Thyroid gland (tissue), 4 donors: ENCODE measurements around the gene C17orf100. TPM values are rescaled to one million over a fixed set of nuclear protein-coding genes. Genes with fewer than 3 reads are reported as not detected.

ENCODE experiments used
- DNase-seq, 2 donors: peaks; one replicate each; pipeline ENCODE4 v3.0.0-alpha.2; 2019
- H3K27ac ChIP-seq, 3 donors: fragments of 200-600 bp; sonication (generic); 1 replicate in 2 of 3; 2 replicates in 1 of 3; pipeline ENCODE4 v1.5.1; 2016 to 2019; ENCODE audit warnings: mild to moderate bottlenecking in 1 of 3, moderate library complexity in 1 of 3
- H3K27me3 ChIP-seq: fragments of 200-600 bp; sonication (generic); one replicate; pipeline ENCODE4 v1.5.1; 2019
- H3K36me3 ChIP-seq, 2 donors: fragments of 200-600 bp; sonication (generic); one replicate each; pipeline ENCODE4 v1.5.1; 2016 to 2019
- H3K4me1 ChIP-seq, 2 donors: fragments of 200-600 bp; sonication (generic); one replicate each; pipeline ENCODE4 v1.5.1; 2017 to 2019
- H3K4me3 ChIP-seq, 3 donors: fragments of 200-600 bp; sonication (generic); replicated peaks in 1 of 3; 1 replicate in 2 of 3; 2 replicates in 1 of 3; pipeline ENCODE4 v1.5.1; 2016; ENCODE audit warnings: mild to moderate bottlenecking in 1 of 3
- H3K9me3 ChIP-seq: fragments of 200-600 bp; sonication (generic); one replicate; pipeline ENCODE4 v1.5.1; 2017
- POLR2A ChIP-seq, 2 donors: fragments of 450-650 bp; IDR thresholded peaks; one replicate each; pipeline ENCODE4 v1.6.1; 2017; ENCODE audit warnings: antibody characterized with exemption in 2 of 2, mild to moderate bottlenecking in 2 of 2, moderate library complexity in 1 of 2
- WGBS, 2 donors: methylation state at CpG; one replicate each; pipeline ENCODE4 v1.1.5; 2017; 5-methylcytosine and 5-hydroxymethylcytosine counted together
- intact Hi-C: fragments of 100-400 bp; cut with DNase I; formaldehyde crosslinking; loops from one replicate; pipeline ENCODE4 v1.15.1; 2023
- microRNA-seq: library from miRNA; unstranded; fragments of <30 nt; microRNA quantifications from one replicate; pipeline ENCODE4, GENCODE V29; 2016
- small RNA-seq: library from RNA; depleted of rRNA; stranded (forward); fragments of <200 nt; gene quantifications from one replicate; pipeline ENCODE3, GENCODE V24; 2016
- total RNA-seq, 4 donors: library from RNA; depleted of rRNA; stranded (reverse); fragments of >200 nt; gene quantifications; one replicate each; pipeline ENCODE4 v1.2.3, GENCODE V29; 2016
- TF ChIP-seq, protein P1 (sequence below), 6 experiments: fragments of 200-600 bp in 3 of 6; fragments of 450-650 bp in 3 of 6; sonication (generic) in 3 of 6; IDR thresholded peaks; one replicate each; pipeline ENCODE4 v1.5.1; 2016 to 2019; ENCODE audit warnings: antibody characterized with exemption in 6 of 6, mild to moderate bottlenecking in 2 of 6, inconsistent platforms in 1 of 6, moderate library complexity in 1 of 6

Gene C17orf100
- total RNA-seq, 4 donors from 2014 or later, result 0.67 to 2.7 (median 2.0) TPM

DNA sequence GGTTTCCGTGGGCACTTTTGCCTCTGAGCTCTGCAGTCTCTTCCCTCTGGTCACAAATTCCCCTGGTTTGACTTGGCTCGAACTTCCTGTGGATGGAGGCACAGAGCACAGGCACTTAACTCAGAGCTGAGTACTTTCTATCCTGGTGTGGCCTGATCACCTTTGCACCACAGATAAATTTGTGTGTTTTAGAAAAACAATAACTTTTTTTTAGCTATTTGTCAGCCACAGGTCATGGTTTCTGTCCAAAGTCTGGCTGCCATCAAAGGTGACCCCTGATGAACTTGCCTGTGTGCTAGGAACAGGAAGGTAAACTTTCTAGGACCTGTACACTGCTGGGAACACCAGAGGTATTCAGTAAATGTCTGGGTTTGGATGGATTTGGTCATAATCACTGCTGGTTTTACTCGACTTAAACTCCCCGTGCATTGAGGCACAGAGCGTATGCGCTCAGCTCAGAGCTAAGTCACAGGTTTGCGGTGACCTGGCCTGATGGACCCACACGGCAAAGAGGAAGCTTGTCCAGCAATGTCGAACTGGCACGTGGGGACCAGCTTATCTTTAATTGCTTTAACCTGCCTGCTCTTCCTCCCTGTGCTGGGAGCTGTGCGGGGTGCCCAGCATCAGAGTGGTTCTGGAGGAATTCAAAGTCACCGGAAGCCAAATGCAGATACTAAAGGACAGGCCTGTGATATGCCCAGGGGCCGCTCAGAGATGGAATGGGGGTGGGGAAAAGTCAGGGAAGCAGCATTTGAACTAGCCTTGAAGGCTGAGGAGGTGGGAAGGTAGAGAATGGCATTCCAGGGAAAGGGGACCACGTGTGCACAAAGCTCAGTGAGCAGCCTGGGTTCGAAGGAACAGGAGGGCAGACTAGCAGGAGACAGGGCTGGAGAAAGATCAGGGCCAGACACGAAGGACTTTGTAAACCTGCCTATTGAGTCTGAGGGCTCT is 48.7 kb downstream of the C17orf100 start:
- no peak for TF ChIP-seq POLR2A (IDR thresholded peaks at IDR 0.05)
- TF ChIP-seq, protein P1, sequence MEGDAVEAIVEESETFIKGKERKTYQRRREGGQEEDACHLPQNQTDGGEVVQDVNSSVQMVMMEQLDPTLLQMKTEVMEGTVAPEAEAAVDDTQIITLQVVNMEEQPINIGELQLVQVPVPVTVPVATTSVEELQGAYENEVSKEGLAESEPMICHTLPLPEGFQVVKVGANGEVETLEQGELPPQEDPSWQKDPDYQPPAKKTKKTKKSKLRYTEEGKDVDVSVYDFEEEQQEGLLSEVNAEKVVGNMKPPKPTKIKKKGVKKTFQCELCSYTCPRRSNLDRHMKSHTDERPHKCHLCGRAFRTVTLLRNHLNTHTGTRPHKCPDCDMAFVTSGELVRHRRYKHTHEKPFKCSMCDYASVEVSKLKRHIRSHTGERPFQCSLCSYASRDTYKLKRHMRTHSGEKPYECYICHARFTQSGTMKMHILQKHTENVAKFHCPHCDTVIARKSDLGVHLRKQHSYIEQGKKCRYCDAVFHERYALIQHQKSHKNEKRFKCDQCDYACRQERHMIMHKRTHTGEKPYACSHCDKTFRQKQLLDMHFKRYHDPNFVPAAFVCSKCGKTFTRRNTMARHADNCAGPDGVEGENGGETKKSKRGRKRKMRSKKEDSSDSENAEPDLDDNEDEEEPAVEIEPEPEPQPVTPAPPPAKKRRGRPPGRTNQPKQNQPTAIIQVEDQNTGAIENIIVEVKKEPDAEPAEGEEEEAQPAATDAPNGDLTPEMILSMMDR (IDR thresholded peaks at IDR 0.05), result no peak
- WGBS, 2 donors, result 65 to 81% methylated on average over 14 to 16 of the region's 16 CpGs
- Histone ChIP-seq H3K27me3 (no peaks in the 10 kb centered on the region), H3K9me3 (no peaks in the 10 kb centered on the region), H3K27ac (no peak overlapping the region), H3K4me3 (no peak overlapping the region), H3K36me3 (no peaks in the 10 kb centered on the region), H3K4me1 (no peaks in the 10 kb centered on the region)
- intact Hi-C loops, result no loop called here
- no peak for DNase-seq

DNA sequence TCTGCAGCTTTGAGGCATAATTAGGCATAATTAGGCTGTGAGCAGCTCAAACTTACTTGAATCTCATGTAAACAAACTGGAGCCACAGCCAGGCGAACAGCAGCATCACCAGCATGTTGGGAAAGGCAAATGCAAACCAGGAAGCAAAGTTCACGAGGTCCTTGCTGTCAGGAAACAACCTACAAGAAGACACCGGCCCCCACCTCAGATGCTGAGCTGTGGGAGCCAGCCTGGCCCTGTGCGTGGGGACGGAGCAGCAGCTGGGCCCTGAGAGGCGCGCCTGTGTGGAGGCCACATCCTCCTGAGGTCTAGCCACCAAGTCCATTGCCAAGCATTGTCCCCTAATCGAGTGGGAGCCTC is 49.4 kb downstream of the C17orf100 start:
- H3K27ac ChIP-seq, result no peak overlapping the region
- WGBS, 2 donors, result 84 to 85% methylated on average over 5 to 6 of the region's 8 CpGs
- H3K4me3 ChIP-seq, result no peak overlapping the region
- no peaks in the 10 kb centered on the region for H3K36me3 ChIP-seq
- no peaks in the 10 kb centered on the region for H3K4me1 ChIP-seq
- intact Hi-C loops, result no loop called here
- no peaks in the 10 kb centered on the region for H3K27me3 ChIP-seq
- H3K9me3 ChIP-seq, result no peaks in the 10 kb centered on the region
- TF ChIP-seq, protein P1 (IDR thresholded peaks at IDR 0.05), result no peak
- TF ChIP-seq POLR2A (IDR thresholded peaks at IDR 0.05), result no peak
- DNase-seq, result no peak

DNA sequence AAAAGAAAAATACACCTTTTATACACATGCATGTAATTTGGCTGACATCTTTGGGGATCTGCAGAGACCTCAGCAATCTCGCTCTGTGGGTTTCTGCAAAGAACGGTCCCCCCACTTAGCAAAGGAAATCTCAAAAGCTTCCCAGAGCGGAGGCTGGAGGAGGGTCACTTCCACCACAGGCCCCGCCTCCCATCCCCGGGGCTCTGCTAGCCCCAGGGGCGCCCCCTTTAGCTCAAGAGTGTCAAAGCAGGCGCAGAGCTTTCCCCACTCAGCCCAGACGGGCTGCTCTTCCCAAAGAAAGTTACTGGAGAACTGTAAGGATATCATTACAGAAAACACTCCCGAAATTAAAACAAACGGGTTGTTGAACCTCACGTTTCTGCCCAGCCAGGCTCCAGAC is 50.2 kb downstream of the C17orf100 start:
- WGBS, 2 donors, result 15 to 20% methylated on average over 8 to 11 of the region's 11 CpGs
- Histone ChIP-seq H3K27ac (no peak overlapping the region), H3K4me3 (no peak overlapping the region), H3K4me1 (no peaks in the 10 kb centered on the region), H3K36me3 (no peaks in the 10 kb centered on the region), H3K27me3 (no peaks in the 10 kb centered on the region), H3K9me3 (no peaks in the 10 kb centered on the region)
- intact Hi-C loops, result no loop called here
- TF ChIP-seq, protein P1 (IDR thresholded peaks at IDR 0.05), result no peak
- no peak for TF ChIP-seq POLR2A (IDR thresholded peaks at IDR 0.05)
- DNase-seq, result peak; percentile 8 to 15

DNA sequence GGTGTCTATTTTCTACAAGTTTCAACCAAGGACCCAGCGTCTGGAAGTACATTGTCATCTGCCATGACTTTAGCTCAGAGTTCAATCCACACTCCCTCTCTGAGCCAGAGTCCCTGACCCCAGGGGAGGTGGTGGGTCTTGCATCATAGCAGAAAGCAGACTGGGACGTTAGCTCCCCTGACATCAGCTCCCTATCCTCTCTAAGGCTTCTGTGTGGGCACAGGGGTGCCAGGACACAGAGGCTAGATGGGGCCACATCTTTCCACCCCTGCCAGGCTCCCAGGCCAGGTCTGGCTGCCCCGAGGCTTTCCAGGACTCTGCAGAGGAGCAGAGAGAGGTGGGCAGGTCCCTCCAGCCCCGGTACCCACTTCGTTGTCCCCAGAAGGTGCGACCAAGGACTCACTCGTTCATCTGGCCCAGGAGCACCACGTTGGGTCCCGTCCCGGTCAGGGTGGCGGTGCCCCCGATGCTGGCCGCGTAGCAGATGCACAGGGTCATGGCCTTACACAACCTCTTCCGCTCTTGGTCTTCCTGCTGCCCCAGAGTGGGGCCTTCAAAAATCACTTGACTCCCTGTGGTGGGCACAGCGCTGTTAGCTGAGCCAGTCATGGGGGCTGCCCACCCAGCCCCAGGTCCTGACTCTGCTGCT is 51.1 kb downstream of the C17orf100 start:
- intact Hi-C loops, result no loop called here
- 80 to 94% methylated on average over 3 to 16 of the region's 16 CpGs for WGBS, 2 donors
- H3K36me3 ChIP-seq, result no peaks in the 10 kb centered on the region
- no peaks in the 10 kb centered on the region for H3K4me1 ChIP-seq
- no peak overlapping the region for H3K4me3 ChIP-seq
- no peaks in the 10 kb centered on the region for H3K9me3 ChIP-seq
- DNase-seq, result no peak
- H3K27me3 ChIP-seq, result no peaks in the 10 kb centered on the region
- TF ChIP-seq POLR2A (IDR thresholded peaks at IDR 0.05), result no peak
- TF ChIP-seq, protein P1 (IDR thresholded peaks at IDR 0.05), result no peak
- H3K27ac ChIP-seq, result no peak overlapping the region

Small RNA genes within 50 kb of the gene (microRNA-seq; reads per million reads assigned to microRNA genes)
- gene MIR4520-1 (not detected), gene MIR4520-2 (not detected)

Small RNA genes within 50 kb of the gene (small RNA-seq; reads per million reads assigned to genes)
- not detected for gene MIR4520-1

Other genes with a start within 250 kb of the C17orf100 start
- gene AIPL1, start 216.6 kb upstream of the C17orf100 start, total RNA-seq, result not detected
- gene PIMREG, start 207.3 kb upstream of the C17orf100 start, total RNA-seq, result not detected
- gene PITPNM3, start 95.2 kb upstream of the C17orf100 start, total RNA-seq, result 10 to 100 TPM in 1 of 4 donors, 1 to 10 TPM in 3; 4.0 to 10.9 (median 5.6) TPM
- gene KIAA0753, start 11.1 kb upstream of the C17orf100 start, total RNA-seq, result 10 to 100 TPM; 20.8 to 46.7 (median 25.6) TPM
- gene TXNDC17, start 10.7 kb upstream of the C17orf100 start, total RNA-seq, result 100 to 1,000 TPM in 2 of 4 donors, 10 to 100 TPM in 2; 70.4 to 149 (median 95.9) TPM
- 10 to 100 TPM in 2 of 4 donors, 1 to 10 TPM in 2; 5.3 to 13.7 (median 10.4) TPM for gene MED31, start 157 bp upstream of the C17orf100 start, total RNA-seq
- gene SLC13A5, start 61.6 kb downstream of the C17orf100 start, total RNA-seq, result under 1 TPM in 2 of 4 donors, not detected in 2; 0.27 to 0.63 TPM
- gene XAF1, start 104.3 kb downstream of the C17orf100 start, total RNA-seq, result 10 to 100 TPM; 10.0 to 34.1 (median 12.6) TPM
- gene FBXO39, start 124.5 kb downstream of the C17orf100 start, total RNA-seq, result 1 to 10 TPM in 2 of 4 donors, under 1 TPM in 1, not detected in 1; 0.22 to 2.1 (median 1.1) TPM
- gene TEKT1, start 180.0 kb downstream of the C17orf100 start, total RNA-seq, result not detected